GM21723 (cell line): ENCODE results near the gene KIAA0586.
"Not testable (repeated sequence)": the region's sequence is repeated elsewhere in the genome, so short reads cannot be mapped to it uniquely, and the experiment has no call there.

Experiments
- ATAC-seq: cut with Tn5 transposase; IDR thresholded peaks from one replicate; pipeline ENCODE4 v1.9.1; 2021; ENCODE audit warnings: mild to moderate bottlenecking, moderate library complexity; ENCODE audit not compliant: unreplicated experiment

The KIAA0586 gene

GRCh38 chr14:58463147-58463546 is 35.6 kb downstream of the KIAA0586 start:
- no peak for ATAC-seq

GRCh38 chr14:58464652-58465051 is 37.1 kb downstream of the KIAA0586 start:
- ATAC-seq, result no peak

GRCh38 chr14:58465421-58465820 is 37.9 kb downstream of the KIAA0586 start:
- ATAC-seq, result no peak

GRCh38 chr14:58466459-58466858 is 38.9 kb downstream of the KIAA0586 start:
- ATAC-seq, result no peak

- ATAC-seq, result no peak
Observed at GRCh38 chr14:58467575-58467974, 40.1 kb downstream of the KIAA0586 start.

- ATAC-seq, result no peak
Observed at GRCh38 chr14:58469309-58469708, 41.8 kb downstream of the KIAA0586 start.

- ATAC-seq, result no peak
Observed at GRCh38 chr14:58476320-58476719, 48.8 kb downstream of the KIAA0586 start.

GRCh38 chr14:58477653-58478052 is 50.1 kb downstream of the KIAA0586 start:
- ATAC-seq, result no peak

- ATAC-seq, result not testable (repeated sequence)
Observed at GRCh38 chr14:58478329-58478728, 50.8 kb downstream of the KIAA0586 start.

GRCh38 chr14:58479975-58480374 is 52.5 kb downstream of the KIAA0586 start:
- ATAC-seq, result no peak

GRCh38 chr14:58484176-58484575 is 56.7 kb downstream of the KIAA0586 start:
- no peak for ATAC-seq

GRCh38 chr14:58488550-58488949 is 61.0 kb downstream of the KIAA0586 start:
- ATAC-seq, result no peak

- ATAC-seq, result no peak
Observed at GRCh38 chr14:58491593-58491992, 64.1 kb downstream of the KIAA0586 start.

GRCh38 chr14:58492044-58492443 is 64.5 kb downstream of the KIAA0586 start:
- no peak for ATAC-seq

- ATAC-seq, result peak; percentile 83
Observed at GRCh38 chr14:58501214-58501816, 73.8 kb downstream of the KIAA0586 start.

GRCh38 chr14:58513272-58513671 is 85.8 kb downstream of the KIAA0586 start:
- no peak for ATAC-seq

GRCh38 chr14:58517592-58517991 is 90.1 kb downstream of the KIAA0586 start:
- ATAC-seq, result no peak

- ATAC-seq, result not testable (repeated sequence)
Observed at GRCh38 chr14:58525691-58526090, 98.2 kb downstream of the KIAA0586 start.

- ATAC-seq, result no peak
Observed at GRCh38 chr14:58533446-58533845, 105.9 kb downstream of the KIAA0586 start.

- no peak for ATAC-seq
Observed at GRCh38 chr14:58535044-58535443, 107.5 kb downstream of the KIAA0586 start.

GRCh38 chr14:58537004-58537403 is 109.5 kb downstream of the KIAA0586 start:
- ATAC-seq, result no peak

GRCh38 chr14:58540749-58541632 is 113.5 kb downstream of the KIAA0586 start:
- no peak for ATAC-seq
